Fibroblast of mammary gland (primary cell): ENCODE measurements around the gene FYN.

Experiments
- DNase-seq: peaks from one replicate; pipeline ENCODE4 v3.0.0-alpha.2; 2010; ENCODE audit warnings: low read depth
- H3K4me3 ChIP-seq: 2 replicates; pipeline ENCODE4 v1.5.1; 2011; ENCODE audit warnings: low read depth, mild to moderate bottlenecking, low read length, moderate library complexity; ENCODE audit not compliant: control insufficient read depth
- CTCF ChIP-seq: conservative IDR thresholded peaks from 2 replicates; pipeline ENCODE4 v1.5.1; 2011; ENCODE audit warnings: low read depth, low read length, inconsistent platforms; ENCODE audit not compliant: control insufficient read depth, insufficient read depth

Gene FYN

GRCh38 chr6:111652156-111652555, 221.1 kb downstream of the FYN start:
- TF ChIP-seq CTCF: no peak
- no peak overlapping the region for H3K4me3 ChIP-seq
- DNase-seq: no peak

DNA sequence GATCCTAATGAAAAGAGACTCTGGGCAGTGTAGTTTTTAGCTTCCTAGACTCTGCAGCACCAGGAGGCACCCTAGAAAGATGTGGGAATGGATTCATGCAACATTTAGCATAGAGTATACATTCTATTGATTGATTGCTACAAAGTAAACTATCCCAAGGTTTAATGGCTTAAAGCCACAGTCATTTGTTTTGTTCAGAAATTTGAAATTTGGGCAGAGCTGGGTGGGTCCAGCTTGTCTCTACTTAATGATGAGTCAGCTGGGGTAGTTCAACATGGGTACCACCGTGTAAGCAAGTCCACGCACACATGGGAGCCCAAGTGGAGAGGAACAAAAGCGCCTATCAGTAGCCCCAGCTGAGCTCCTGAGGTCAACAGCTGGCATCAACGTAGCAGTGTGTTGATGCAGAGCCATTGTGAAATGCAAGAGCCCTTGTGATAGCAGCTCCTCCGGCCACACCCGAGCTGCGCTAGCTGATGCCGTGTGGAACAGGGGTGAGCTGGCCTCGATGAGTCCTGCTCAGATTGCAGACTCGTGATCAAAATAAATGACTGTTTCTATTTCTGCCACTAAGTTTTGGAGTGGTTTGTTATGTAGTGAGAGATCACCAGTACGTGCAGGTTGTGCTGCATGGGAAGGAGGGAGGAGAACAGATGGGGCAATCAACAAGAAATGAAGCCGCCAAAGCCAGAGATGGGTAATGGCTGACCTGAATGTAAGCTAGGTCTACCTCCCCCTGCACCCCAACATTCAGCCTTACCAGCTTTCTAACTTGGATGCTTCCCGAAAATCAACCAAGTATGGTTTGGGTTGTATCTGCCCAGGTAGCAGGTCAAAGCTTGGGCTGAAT, 221.8 kb downstream of the FYN start:
- no peak for TF ChIP-seq CTCF
- peak; percentile 47 for DNase-seq
- no peak overlapping the region for H3K4me3 ChIP-seq

- TF ChIP-seq CTCF: no peak
- DNase-seq: no peak
These were observed 223.2 kb downstream of the FYN start for GRCh38 chr6:111650049-111650448.

DNA sequence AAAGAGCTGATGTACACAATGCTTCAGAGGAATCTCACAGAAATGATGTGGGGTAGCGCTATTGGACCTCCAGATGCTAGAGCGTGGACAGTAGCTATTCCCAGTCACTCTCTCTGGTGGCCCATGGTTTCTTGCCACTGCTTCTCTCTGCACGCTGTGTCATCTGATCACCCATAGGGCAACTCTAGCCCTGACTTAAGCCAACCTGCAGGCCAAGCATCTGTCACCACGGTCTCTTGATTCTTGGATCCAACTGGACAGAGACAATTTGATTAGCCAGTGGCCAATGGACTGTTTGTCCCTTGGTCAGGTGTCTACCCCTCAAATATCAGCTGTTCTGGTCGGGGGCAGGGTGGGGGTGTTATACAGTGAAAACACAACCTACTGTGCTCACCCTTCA, 225.2 kb downstream of the FYN start:
- H3K4me3 ChIP-seq: no peak overlapping the region
- no peak for TF ChIP-seq CTCF
- DNase-seq: no peak

More at GRCh38 chr6:111650049-111650448, 223.2 kb downstream of the FYN start:
- no peak overlapping the region for H3K4me3 ChIP-seq

- no peak overlapping the region for H3K4me3 ChIP-seq
- no peak for TF ChIP-seq CTCF
- peak; percentile 92 for DNase-seq
These were observed 226.3 kb downstream of the FYN start for GRCh38 chr6:111646942-111647341.

DNA sequence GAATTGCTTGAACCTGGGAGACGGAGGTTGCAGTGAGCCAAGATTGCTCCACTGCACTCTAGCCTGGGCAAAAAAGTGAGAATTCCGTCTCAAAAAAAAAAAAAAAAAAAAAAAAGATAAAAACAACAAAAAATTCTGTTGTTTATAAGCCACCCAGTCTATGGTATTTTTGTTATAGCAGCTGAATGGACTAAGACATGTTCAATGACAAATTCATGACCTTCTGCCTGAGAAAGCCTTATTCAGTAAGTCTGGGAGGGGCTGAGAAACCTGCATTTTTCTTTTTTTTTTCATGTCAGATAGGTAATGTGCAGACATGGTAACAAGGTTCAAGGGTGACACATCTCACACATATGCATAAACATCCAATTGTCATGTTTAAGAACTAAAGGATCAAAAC, 227.2 kb downstream of the FYN start:
- TF ChIP-seq CTCF: no peak
- no peak for DNase-seq

GRCh38 chr6:111644893-111645430, 228.3 kb downstream of the FYN start:
- H3K4me3 ChIP-seq: no peak overlapping the region
- no peak for TF ChIP-seq CTCF
- DNase-seq: no peak

More for the DNA sequence above, 227.2 kb downstream of the FYN start:
- H3K4me3 ChIP-seq: no peak overlapping the region
